Activated CD4-positive, alpha-beta T cell treated with anti-CD3 and anti-CD28 coated beads, Interleukin-2, Interleukin-6, amounts not matched to agents 100 ng/mL and 50 ng/mL, durations not matched to agents 16 hours and 8 hours (primary cell): ENCODE results near the gene MAP4K3.
A peak's percentile ranks its signal among the peaks of the same experiment; 100 is the strongest.
"Not testable (repeated sequence)": the region's sequence is repeated elsewhere in the genome, so short reads cannot be mapped to it uniquely, and the experiment has no call there.

Source experiments
- DNase-seq: peaks from one replicate; pipeline ENCODE4 v3.0.0-alpha.2; 2020

Gene MAP4K3

DNA sequence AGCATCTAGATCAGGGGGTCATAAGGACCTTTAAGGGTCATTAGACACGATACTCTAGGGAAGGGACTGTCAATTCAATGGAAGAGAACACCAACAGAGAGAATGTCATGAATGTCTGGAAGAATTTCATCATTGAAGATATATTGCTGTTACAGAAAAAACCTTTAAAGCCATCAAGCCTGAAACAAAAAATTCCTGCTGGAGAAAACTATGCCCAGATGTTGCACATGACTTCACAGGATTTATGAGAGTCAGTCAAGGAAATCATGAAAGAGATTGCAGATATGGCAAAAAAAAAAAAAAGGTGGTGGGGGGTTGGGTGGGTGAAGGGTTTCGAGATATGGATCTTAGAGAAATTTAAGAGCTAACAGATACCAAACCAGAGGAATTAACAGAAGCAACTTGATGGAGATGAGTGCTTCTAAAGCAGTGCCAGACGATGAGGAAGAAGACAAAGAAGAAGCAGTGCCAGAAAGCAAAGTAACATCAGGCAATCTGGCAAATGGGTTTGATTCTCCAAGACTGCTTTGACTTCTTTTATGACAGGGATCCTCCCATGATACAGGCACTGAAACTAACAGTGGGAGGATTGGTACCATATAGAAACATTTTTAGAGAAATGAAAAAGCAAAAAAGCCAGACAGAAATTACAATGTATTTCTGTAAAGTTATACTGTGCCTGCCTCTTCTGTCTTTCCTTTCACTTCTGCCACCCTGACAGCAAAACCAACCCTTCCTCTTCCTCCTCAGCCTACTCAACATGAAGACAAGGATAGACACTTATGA is 28.5 kb downstream of the MAP4K3 start:
- no peak for DNase-seq

DNA sequence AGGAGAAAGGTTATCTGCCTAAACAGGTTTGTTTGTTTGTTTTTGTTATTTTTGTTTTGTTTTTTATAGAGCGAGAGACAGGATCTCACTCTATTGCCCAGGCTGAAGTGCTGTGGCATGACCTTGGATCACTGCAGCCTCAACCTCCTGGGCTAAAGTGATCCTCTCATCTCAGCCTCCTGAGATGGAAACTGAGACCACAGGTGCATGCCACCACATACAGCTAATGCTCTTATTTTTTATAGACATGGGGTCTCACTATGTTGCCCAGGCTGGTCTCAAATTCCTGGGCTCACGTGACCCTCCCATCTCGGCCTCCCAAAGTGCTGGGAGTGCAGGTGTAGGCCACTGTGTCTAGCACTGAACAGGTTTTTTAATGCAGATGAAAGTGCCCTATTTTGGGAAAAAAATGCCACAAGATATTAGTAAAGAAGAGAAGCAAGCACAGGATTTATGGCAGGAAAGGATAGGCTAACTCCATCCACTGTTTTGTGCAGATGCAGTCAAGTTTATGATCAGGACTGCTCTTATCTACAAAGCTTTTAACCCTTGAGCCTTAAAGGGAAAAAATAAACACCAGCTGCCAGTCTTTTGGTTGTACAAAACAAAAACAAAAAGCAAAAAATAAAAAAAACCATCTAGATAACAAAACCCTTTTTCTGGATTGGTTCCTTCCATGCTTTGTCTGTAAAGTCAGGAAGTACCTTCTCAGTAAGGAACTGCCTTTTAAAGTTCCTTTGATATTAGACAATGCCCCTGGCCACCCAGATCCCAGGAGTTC is 29.4 kb downstream of the MAP4K3 start:
- DNase-seq: no peak

GRCh38 chr2:39405364-39405763 is 31.7 kb downstream of the MAP4K3 start:
- DNase-seq: no peak

- DNase-seq: no peak
Measured at GRCh38 chr2:39403311-39403710, 33.8 kb downstream of the MAP4K3 start.

GRCh38 chr2:39401319-39401718 is 35.8 kb downstream of the MAP4K3 start:
- DNase-seq: no peak

- no peak for DNase-seq
Measured at GRCh38 chr2:39399570-39399969, 37.5 kb downstream of the MAP4K3 start.

GRCh38 chr2:39395313-39395712 is 41.8 kb downstream of the MAP4K3 start:
- no peak for DNase-seq

- no peak for DNase-seq
Measured at GRCh38 chr2:39394516-39394961, 42.5 kb downstream of the MAP4K3 start.

GRCh38 chr2:39392672-39393071 is 44.4 kb downstream of the MAP4K3 start:
- no peak for DNase-seq

GRCh38 chr2:39390216-39390615 is 46.9 kb downstream of the MAP4K3 start:
- DNase-seq: no peak

DNA sequence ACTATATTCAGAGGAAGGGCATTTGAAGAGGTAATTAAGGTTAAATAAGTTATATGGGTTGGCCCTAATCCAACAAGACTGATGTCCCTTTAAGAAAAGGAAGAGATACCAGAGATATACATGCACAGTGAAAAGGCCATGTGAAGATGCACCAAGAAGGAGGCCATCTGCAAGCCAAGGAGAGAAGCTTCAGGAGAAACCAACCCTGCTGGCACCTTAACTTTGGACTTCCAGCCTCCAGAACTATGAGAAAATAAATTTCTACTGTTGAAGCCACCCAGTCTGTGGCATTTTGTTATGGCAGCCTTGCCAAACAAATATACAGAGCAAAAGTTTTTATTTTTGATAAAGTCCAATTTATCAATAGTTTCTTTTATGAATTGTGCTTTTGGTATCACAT is 51.0 kb downstream of the MAP4K3 start:
- DNase-seq: no peak

DNA sequence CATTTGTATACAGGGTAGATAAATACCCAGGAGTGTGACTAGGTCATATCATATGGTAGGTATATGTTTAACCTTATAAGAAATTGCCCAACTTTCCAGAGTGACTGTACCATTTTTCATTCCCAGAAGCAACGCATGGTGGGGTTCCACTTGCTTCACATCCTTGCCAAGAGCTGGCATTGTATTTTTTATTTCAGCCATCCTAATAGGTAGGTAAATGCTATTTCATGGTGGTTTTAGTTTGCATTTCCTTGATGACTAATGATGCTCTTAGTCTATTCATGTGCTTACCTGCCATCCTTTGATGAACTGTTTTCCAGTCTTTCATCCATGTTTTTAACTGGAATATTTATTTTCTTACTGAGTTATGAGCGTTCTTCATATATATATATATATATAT is 51.9 kb downstream of the MAP4K3 start:
- DNase-seq: no peak

DNA sequence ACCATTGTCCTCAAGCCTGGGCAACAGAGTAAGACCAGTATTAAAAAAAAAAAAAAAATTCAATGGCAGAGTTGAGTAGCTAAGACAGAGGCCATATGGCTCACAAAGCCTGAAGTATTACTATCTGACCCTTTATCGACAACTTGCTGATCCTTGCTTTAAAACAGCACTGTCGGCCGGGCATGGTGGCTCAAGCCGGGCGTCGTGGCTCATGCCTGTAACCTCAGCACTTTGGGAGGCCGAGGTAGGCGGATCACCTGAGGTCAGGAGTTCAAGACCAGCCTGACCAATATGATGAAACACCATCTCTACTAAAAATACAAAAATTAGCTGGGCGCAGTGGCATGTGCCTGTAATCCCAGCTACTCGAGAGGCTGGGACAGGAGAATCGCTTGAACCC is 53.0 kb downstream of the MAP4K3 start:
- DNase-seq: not testable (repeated sequence)

GRCh38 chr2:39383146-39383545 is 53.9 kb downstream of the MAP4K3 start:
- no peak for DNase-seq

GRCh38 chr2:39381653-39382052 is 55.4 kb downstream of the MAP4K3 start:
- DNase-seq: no peak

DNA sequence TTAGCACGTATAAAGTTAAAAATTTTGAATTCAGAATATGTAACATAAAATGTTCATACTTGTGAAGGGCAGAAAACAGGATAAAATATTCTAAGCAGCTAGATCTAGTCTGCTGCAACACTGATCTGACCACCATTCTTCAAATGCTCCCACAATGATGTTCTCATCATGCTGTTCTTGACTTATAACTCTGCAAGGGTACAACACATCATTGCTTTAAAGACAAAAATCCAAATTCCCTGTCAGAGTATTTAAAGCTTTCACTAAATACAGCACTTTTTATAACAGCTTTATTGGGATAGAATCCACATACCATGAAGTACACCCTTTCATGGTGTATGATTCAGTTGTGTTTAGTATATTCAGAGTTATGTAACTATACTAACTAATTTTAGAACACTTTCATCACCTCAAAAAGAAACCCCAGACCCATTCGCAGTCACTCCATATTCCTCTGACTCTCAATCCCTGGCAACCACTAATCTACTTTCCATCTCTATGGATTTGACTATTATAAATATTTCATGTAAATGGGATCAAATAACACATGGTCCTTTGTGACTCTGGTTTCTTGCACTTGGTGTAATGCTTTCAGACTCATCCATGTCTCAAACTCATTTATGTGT is 56.4 kb downstream of the MAP4K3 start:
- no peak for DNase-seq

- DNase-seq: peak; percentile 48
Measured at GRCh38 chr2:39379643-39380524, 57.2 kb downstream of the MAP4K3 start.

DNA sequence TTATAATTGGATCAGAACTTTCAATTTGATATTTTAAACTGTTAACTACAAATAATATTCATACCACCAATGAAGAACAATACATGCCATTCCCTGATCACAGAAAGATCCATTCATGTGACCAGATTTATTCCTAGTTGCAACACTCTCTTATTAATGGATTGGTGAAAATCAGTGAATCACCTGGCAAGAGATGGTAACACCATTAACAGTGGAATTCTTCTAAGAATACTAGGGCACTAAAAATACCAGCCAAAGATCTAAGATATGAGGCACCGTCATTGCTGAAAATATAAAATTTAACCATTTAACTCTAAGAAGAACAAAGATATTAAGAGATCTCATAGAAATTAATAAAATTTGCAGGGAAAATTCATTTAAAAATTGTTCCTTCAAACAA is 58.1 kb downstream of the MAP4K3 start:
- DNase-seq: no peak

GRCh38 chr2:39377226-39377939 is 59.7 kb downstream of the MAP4K3 start:
- peak; percentile 19 for DNase-seq

- DNase-seq: no peak
Measured at GRCh38 chr2:39375917-39376316, 61.2 kb downstream of the MAP4K3 start.

GRCh38 chr2:39373181-39373802 is 63.8 kb downstream of the MAP4K3 start:
- no peak for DNase-seq

GRCh38 chr2:39370101-39370500 is 67.0 kb downstream of the MAP4K3 start:
- DNase-seq: no peak
